Left lobe of liver (tissue), 2 donors: ENCODE measurements around the gene PPP1R8. TPM values are rescaled to one million over a fixed set of nuclear protein-coding genes. Genes with fewer than 3 reads are reported as not detected.

Experiments used
- ATAC-seq: fragments of 200-7000 bp; cut with Tn5 transposase; one replicate; pipeline ENCODE4 v1.9.1; 2020; ENCODE audit warnings: mild to moderate bottlenecking, moderate library complexity
- DNase-seq: peaks from one replicate; pipeline ENCODE4 v3.0.0-alpha.2; 2020; ENCODE audit warnings: low spot score
- total RNA-seq: library from RNA; stranded (reverse); gene quantifications from one replicate; pipeline ENCODE4 v1.2.1, GENCODE V29; 2021
- donor health status: DM: no; HTN: no; CAD: no; lungs with moderate emphysema.
- donor health status: DM: no; HTN: yes; CAD: no.

The PPP1R8 gene
- total RNA-seq, 1 donor from 2014 or later: 10.2 TPM

DNA sequence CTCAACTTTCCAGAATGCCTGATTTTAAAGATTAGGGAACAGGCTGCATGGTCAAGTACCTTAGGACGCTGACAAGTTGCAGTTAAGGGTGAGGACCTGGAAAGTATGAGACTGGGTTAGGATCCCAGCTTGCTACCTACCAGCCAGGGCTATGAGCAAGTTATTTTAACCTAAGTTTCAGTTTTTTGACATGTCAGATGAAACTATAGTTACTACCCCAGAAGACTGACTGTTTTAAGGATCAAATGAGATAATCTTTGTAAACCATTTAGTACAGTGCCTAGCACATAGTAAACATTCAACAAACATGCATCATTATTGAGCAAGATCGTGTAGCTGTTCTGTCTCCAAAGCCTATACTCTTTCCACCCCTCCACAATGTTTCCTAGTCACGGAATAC, 56.2 kb downstream of the PPP1R8 start:
- no peak for ATAC-seq
- DNase-seq: no peak

GRCh38 chr1:27887215-27888021, 56.8 kb downstream of the PPP1R8 start:
- ATAC-seq (peak; percentile 9), DNase-seq (no peak)

- DNase-seq: no peak
- no peak for ATAC-seq
Observed at GRCh38 chr1:27889506-27889905, 58.9 kb downstream of the PPP1R8 start.

GRCh38 chr1:27891196-27891889, 60.8 kb downstream of the PPP1R8 start:
- DNase-seq (no peak), ATAC-seq (peak; percentile 49)

GRCh38 chr1:27894521-27894920, 63.9 kb downstream of the PPP1R8 start:
- ATAC-seq (no peak), DNase-seq (no peak)

Other genes with a start within 250 kb of the PPP1R8 start
- 20.0 TPM for gene AHDC1, start 226.6 kb upstream of the PPP1R8 start, total RNA-seq
- gene FGR, start 195.6 kb upstream of the PPP1R8 start, total RNA-seq: 3.0 TPM
- 13.1 TPM for gene IFI6, start 158.6 kb upstream of the PPP1R8 start, total RNA-seq
- 4.4 TPM for gene FAM76A, start 104.8 kb upstream of the PPP1R8 start, total RNA-seq
- 14.4 TPM for gene STX12, start 57.6 kb upstream of the PPP1R8 start, total RNA-seq
- gene THEMIS2, start 41.8 kb downstream of the PPP1R8 start, total RNA-seq: 4.3 TPM
- 9.5 TPM for gene RPA2, start 83.8 kb downstream of the PPP1R8 start, total RNA-seq
- gene SMPDL3B, start 104.2 kb downstream of the PPP1R8 start, total RNA-seq: 0.50 TPM
- 8.5 TPM for gene XKR8, start 129.2 kb downstream of the PPP1R8 start, total RNA-seq